NB4 (cell line): ENCODE data around the gene SLC39A8.

ENCODE experiments used
- POLR2A ChIP-seq: IDR thresholded peaks from 2 replicates; pipeline ENCODE4 v1.6.1; 2011; ENCODE audit warnings: mild to moderate bottlenecking; ENCODE audit not compliant: insufficient read length; ENCODE audit errors: extremely low read depth
- TF ChIP-seq, protein P1 (sequence below): IDR thresholded peaks from one replicate; pipeline ENCODE4 v1.5.1; 2012; ENCODE audit warnings: low read depth, low read length
- TF ChIP-seq, protein P2 (sequence below): IDR thresholded peaks from 2 replicates; pipeline ENCODE4 v1.6.1; 2011; ENCODE audit warnings: low read depth, low read length

DNA sequence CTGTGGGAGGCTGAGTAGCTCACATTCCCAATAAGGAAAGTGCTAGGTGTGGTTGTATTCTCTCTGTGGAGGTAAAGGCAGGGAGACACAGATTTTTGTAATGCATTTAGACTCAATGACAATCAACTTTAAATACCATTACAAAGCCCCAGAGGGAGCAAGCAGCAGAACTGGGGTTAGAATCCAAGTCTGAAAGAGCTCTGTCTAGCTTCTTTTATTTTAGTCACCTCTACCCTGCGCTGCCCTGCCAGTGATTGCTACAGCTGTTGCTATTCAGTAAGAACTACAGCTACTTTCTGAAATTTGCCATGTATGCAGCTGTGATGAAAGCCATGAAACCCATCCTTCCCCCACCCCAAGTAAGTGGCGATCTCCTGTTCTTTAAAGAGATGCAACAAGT lies 22.5 kb downstream of the SLC39A8 start:
- no peak for TF ChIP-seq POLR2A
- TF ChIP-seq, protein P1, sequence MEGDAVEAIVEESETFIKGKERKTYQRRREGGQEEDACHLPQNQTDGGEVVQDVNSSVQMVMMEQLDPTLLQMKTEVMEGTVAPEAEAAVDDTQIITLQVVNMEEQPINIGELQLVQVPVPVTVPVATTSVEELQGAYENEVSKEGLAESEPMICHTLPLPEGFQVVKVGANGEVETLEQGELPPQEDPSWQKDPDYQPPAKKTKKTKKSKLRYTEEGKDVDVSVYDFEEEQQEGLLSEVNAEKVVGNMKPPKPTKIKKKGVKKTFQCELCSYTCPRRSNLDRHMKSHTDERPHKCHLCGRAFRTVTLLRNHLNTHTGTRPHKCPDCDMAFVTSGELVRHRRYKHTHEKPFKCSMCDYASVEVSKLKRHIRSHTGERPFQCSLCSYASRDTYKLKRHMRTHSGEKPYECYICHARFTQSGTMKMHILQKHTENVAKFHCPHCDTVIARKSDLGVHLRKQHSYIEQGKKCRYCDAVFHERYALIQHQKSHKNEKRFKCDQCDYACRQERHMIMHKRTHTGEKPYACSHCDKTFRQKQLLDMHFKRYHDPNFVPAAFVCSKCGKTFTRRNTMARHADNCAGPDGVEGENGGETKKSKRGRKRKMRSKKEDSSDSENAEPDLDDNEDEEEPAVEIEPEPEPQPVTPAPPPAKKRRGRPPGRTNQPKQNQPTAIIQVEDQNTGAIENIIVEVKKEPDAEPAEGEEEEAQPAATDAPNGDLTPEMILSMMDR = no peak
- TF ChIP-seq, protein P2, sequence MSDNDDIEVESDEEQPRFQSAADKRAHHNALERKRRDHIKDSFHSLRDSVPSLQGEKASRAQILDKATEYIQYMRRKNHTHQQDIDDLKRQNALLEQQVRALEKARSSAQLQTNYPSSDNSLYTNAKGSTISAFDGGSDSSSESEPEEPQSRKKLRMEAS = no peak
